Kidney (tissue), 14 donors: ENCODE data around the gene COPE. TPM values are rescaled to one million over a fixed set of nuclear protein-coding genes. Genes with fewer than 3 reads are reported as not detected.

Experiments used
- DNase-seq, 5 donors: peaks; one replicate each; pipeline ENCODE4 v3.0.0-alpha.2; 2013 to 2020
- FAIRE-seq: peaks from 2 replicates; lab custom pipeline; 2012; peaks lifted over from hg19 to GRCh38; lab: Jason Lieb, UNC
- H3K27ac ChIP-seq, 2 donors: one replicate each; pipeline ENCODE4 v1.7.0; 2013; ENCODE audit warnings: low read depth in 2 of 2, low read length in 2 of 2, inconsistent platforms in 1 of 2
- H3K27me3 ChIP-seq: one replicate; pipeline ENCODE4 v1.7.1; 2013; ENCODE audit warnings: low read length, inconsistent platforms; ENCODE audit not compliant: control insufficient read depth, insufficient read depth
- H3K36me3 ChIP-seq, 3 donors: one replicate each; pipeline versions ENCODE4 v1.7.0 to v1.7.1; 2013; ENCODE audit warnings: low read length in 3 of 3, control low read depth in 1 of 3, inconsistent platforms in 1 of 3; ENCODE audit not compliant: insufficient read depth in 3 of 3, control insufficient read depth in 2 of 3
- H3K4me1 ChIP-seq, 3 donors: one replicate each; pipeline versions ENCODE4 v1.7.0 to v1.7.1; 2013; ENCODE audit warnings: low read length in 3 of 3, inconsistent platforms in 1 of 3, low read depth in 1 of 3; ENCODE audit not compliant: control insufficient read depth in 2 of 3, insufficient read depth in 2 of 3
- H3K4me3 ChIP-seq, 3 donors: one replicate each; pipeline versions ENCODE4 v1.7.0 to v1.8.1; 2013; ENCODE audit warnings: low read length in 3 of 3, control low read depth in 1 of 3, inconsistent platforms in 1 of 3
- H3K9ac ChIP-seq, 3 donors: one replicate each; pipeline versions ENCODE4 v1.7.0 to v1.7.1; 2013; ENCODE audit warnings: low read length in 3 of 3, control low read depth in 1 of 3, inconsistent platforms in 1 of 3
- H3K9me3 ChIP-seq, 3 donors: one replicate each; pipeline versions ENCODE4 v1.7.0 to v1.7.1; 2013; ENCODE audit warnings: low read length in 3 of 3, control low read depth in 1 of 3, inconsistent platforms in 1 of 3; ENCODE audit not compliant: control insufficient read depth in 2 of 3, insufficient read depth in 1 of 3
- CTCF ChIP-seq: IDR thresholded peaks from 3 replicates; pipeline ENCODE4 v1.5.1; 2012; ENCODE audit warnings: mild to moderate bottlenecking, moderate library complexity, borderline replicate concordance; ENCODE audit not compliant: insufficient read depth; ENCODE audit errors: extremely low read depth
- intact Hi-C: fragments of 100-400 bp; cut with DNase I; formaldehyde crosslinking; loops from one replicate; pipeline ENCODE4 v1.11.1; 2022
- polyA plus RNA-seq: library from polyadenylated mRNA; stranded (reverse); fragments of 350-450 nt; fragmentation: Illumina TruSeq; extraction: RNeasy Lipid Tissue Mini Kit (QIAGEN cat#74804); gene quantifications from one replicate; pipeline ENCODE4 v1.2.3, GENCODE V29; 2014; ENCODE audit warnings: low read depth, low replicate concordance; ENCODE audit not compliant: insufficient read depth
- total RNA-seq: library from RNA; stranded (reverse); fragmentation: NEBNext Ultra II Directional; extraction: Animal tissue kit (Norgen Biotek cat#: 25700); gene quantifications from one replicate; pipeline ENCODE4 v1.2.1, GENCODE V29; 2021
- donor health status: control.
- donor health status: control.
- donor health status: control.
- donor health status: control.
- donor health status: control.
- donor health status: DM: yes; HTN: yes; CAD: no.
- donor health status: Normal renal cell carcinoma (clear cell type).

The COPE gene
- total and polyA plus RNA-seq, 2 donors from 2014 or later = 166 to 263 TPM

DNA sequence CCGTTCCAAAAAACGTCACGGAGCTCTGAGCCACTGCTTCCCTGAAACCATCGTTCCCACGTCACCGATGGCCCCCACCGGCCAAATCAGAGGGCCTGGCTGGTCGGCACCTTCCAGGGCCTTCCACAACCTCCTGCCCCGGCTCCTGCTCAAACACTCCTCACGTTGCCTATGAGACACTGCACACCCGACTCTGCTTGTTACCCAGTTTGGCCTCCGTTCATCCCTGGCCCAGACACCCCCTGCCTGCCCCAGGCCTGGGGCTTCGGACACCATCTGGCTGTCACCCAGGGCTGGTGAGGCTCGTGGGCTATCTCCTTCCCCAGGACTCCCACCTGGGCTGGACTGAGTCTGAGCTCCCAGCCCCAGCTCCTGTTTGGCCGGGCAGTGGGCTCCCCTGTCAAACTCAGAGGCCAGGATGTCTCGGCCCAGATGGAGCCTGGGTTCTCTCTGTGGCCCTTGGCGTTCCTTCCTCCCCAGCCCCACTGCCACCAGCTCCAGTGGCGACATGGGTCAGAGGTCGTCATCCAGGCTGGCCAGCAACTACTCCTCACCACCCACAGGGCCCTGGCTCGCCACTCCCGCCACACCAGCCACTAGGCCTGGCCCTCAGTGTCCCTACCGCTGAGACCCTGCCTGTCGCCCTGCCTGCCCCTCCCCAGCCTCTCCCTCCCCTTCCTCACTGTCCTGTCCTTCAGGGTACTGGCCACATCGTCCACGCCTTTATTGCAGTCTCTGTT, 41.0 kb downstream of the COPE start:
- no peaks in the 10 kb centered on the region for H3K9me3 ChIP-seq
- DNase-seq (no peak), FAIRE-seq (no peak)
- no peaks in the 10 kb centered on the region for H3K27me3 ChIP-seq
- H3K36me3 ChIP-seq = no peaks in the 10 kb centered on the region
- TF ChIP-seq CTCF = no peak
- H3K27ac ChIP-seq = no peak overlapping the region
- H3K4me1 ChIP-seq = no peaks in the 10 kb centered on the region
- H3K4me3 ChIP-seq = no peak overlapping the region
- intact Hi-C loops = no loop called here
- H3K9ac ChIP-seq = no peak overlapping the region

DNA sequence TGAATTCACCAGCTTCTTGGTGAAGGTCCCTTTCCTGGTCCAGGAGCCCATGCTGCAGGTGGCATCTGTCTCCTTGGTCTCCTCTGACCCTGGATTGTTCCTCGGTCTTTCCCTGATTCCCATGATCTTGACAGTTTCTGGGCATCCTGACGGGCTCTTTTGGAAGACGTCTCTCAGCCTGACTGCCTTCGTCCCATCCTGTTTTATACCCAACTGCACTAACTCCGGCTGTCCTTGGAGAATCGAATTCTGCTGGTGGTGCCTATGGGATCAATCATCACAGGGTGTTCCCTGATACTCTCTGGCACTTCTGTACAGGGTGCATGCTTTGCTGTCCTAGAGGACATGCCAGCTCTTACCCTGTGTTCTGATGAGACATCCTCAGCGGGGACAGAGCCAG, 42.3 kb downstream of the COPE start:
- no peaks in the 10 kb centered on the region for H3K27me3 ChIP-seq
- no peaks in the 10 kb centered on the region for H3K36me3 ChIP-seq
- intact Hi-C loops = no loop called here
- H3K9me3 ChIP-seq = no peaks in the 10 kb centered on the region
- no peak for FAIRE-seq
- no peak overlapping the region for H3K27ac ChIP-seq
- H3K9ac ChIP-seq = no peak overlapping the region
- no peak overlapping the region for H3K4me3 ChIP-seq
- no peaks in the 10 kb centered on the region for H3K4me1 ChIP-seq
- TF ChIP-seq CTCF = no peak
- no peak for DNase-seq

DNA sequence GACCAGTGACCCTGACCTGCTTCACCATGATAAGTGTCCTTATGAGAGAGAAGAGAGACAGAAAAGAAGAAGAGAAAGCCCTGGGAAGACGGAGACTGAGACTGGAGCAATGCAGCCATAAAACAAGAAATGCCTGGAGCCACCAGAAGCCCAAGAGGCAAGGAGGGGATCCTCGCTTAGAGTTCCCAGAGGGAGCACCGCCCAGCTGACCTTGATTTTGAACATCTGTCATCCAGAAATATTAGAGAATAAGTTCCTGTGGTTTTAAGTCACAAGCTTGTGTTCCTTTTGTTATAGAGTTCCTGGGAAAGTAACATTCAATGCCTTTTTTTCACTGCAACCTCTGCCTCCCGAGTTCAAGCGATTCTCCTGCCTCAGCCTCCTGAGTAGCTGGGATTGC, 43.5 kb downstream of the COPE start:
- no peak for FAIRE-seq
- no peaks in the 10 kb centered on the region for H3K27me3 ChIP-seq

More for the DNA sequence above, 43.5 kb downstream of the COPE start:
- Histone ChIP-seq H3K36me3 (no peaks in the 10 kb centered on the region), H3K4me3 (no peak overlapping the region), H3K9me3 (no peaks in the 10 kb centered on the region), H3K9ac (no peak overlapping the region), H3K27ac (no peak overlapping the region), H3K4me1 (no peaks in the 10 kb centered on the region)
- TF ChIP-seq CTCF = no peak
- no peak for DNase-seq
- intact Hi-C loops = no loop called here
